DND-41 (cell line): ENCODE data around the gene PRMT6.
"Not testable (repeated sequence)": the region's sequence is repeated elsewhere in the genome, so short reads cannot be mapped to it uniquely, and the experiment has no call there.

Experiments
- CTCF ChIP-seq: IDR thresholded peaks from 2 replicates; pipeline ENCODE4 v1.5.1; 2012; ENCODE audit warnings: borderline replicate concordance, low read length, moderate library complexity, mild to moderate bottlenecking; ENCODE audit not compliant: poor library complexity, severe bottlenecking; ENCODE audit errors: extremely low read depth
- EZH2 ChIP-seq: IDR thresholded peaks from 3 replicates; pipeline ENCODE4 v1.6.1; 2012; ENCODE audit warnings: borderline replicate concordance, low read depth, mild to moderate bottlenecking, moderate library complexity, low read length, inconsistent platforms; ENCODE audit not compliant: severe bottlenecking

GRCh38 chr1:107044310-107045220, 11.9 kb upstream of the PRMT6 start:
- not testable (repeated sequence) for TF ChIP-seq CTCF, EZH2
